Activated naive CD8-positive, alpha-beta T cell treated with anti-CD3 and anti-CD28 coated beads, Interleukin-2, amount 50 U/mL, for 16 hours (primary cell): ENCODE data around the gene BMPR2.
"Not testable (repeated sequence)": the region's sequence is repeated elsewhere in the genome, so short reads cannot be mapped to it uniquely, and the experiment has no call there.

ENCODE experiments used
- DNase-seq: peaks from one replicate; pipeline ENCODE4 v3.0.0-alpha.2; 2020; ENCODE audit warnings: low read depth, low spot score

The BMPR2 gene

DNA sequence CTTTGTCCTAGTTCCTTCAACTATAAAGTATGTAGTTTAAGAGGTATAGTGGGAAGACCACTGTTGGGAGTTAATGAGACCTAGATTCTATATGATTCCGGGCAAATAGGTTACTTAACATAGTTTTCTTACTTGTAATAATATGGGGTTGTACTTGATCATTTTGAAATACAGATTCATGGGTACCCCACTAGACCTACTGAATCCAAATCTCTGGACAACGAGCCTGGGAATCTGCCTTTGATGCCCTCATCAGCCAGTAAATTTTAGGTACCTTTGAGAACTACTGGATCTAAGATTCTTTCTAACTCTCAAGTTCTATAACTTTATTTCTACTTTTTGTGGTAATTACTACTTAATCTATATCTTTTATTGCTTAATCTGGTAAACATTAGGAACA lies 6.6 kb downstream of the BMPR2 start:
- no peak for DNase-seq

DNA sequence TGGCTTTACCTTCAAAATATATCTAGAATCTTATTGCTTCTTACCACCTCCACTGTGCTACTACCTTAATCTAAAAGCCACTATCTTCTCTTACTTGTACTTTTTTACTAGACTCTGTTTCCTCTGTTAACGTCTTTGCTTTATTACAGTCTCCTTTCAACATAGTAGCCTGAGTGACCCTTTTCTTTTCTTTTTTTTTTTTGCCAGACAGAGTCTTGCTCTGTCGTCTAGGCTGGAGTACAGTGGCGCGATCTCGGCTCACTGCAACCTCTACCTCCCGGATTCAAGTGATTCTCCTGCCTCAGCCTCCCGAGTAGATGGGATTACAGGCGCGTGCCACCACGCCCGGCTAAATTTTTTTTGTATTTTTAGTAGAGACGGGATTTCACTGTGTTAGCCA lies 10.4 kb downstream of the BMPR2 start:
- not testable (repeated sequence) for DNase-seq

DNA sequence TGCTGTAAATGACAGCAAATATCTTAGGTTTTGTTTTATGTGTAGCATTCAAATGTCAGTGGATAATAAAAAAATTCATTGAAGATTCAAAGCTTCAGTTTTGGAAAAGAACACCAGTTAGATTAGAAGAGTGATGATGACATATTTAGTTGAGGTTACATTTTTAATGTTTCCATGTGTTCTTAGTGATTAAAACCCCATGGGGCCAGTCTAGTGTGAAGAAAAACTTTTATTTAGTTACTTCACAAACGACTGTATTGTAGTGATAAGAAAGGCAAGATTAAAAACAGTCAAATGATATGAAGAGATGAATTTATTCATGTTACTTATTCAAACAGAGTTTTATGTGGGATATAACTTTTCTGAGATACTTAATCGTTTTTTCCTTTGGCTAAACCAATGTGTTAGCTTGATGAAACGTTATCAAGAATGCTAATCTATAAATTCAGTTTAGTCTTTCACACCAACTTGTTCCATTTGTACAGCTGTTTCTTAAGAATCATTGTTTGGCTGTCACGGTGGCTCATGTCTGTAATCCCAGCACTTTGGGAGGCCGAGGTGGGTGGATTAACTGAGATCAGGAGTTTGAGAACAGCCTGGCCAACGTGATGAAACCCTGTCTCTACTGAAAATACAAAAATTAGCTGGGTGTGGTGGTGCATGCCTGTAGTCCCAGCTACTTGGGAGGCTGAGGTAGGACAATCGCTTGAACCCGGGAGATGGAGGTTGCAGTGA lies 11.6 kb downstream of the BMPR2 start:
- DNase-seq = no peak

DNA sequence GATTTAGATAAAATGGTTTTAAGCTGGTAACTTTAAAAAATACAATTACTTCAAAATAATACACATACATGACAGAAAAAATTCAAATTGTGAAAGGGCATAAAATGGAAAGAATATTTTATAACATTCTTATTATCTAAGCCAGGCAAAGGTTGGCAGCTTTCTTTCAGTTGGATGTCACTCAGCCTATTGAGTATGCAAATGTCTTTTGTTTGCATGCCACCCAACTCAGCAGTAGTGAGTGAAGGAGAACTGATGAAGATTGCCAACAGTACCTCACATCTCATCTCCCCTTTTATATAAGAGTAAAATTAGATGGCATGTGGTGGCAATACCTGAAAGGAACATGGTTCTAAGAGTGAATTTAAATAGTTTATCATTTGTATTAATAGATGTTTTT lies 24.8 kb downstream of the BMPR2 start:
- no peak for DNase-seq

DNA sequence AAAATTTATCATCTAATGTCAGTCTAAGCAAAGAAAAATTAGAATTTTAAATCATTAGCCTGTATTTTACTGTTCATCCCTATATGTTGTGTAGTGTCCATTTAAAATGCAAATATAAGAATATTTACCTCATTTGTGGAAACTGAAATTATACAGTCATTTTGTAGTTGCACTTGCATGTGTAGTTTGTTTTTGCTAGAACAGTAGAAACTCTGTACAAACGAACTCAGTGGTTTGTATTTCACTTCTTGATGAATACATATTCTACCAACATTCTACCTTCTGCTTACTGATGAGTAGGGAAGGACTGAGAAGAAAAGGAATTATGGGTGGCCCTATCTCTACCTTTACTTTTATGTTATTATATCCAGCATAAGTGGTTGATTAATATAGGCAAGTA lies 29.7 kb downstream of the BMPR2 start:
- DNase-seq = no peak

DNA sequence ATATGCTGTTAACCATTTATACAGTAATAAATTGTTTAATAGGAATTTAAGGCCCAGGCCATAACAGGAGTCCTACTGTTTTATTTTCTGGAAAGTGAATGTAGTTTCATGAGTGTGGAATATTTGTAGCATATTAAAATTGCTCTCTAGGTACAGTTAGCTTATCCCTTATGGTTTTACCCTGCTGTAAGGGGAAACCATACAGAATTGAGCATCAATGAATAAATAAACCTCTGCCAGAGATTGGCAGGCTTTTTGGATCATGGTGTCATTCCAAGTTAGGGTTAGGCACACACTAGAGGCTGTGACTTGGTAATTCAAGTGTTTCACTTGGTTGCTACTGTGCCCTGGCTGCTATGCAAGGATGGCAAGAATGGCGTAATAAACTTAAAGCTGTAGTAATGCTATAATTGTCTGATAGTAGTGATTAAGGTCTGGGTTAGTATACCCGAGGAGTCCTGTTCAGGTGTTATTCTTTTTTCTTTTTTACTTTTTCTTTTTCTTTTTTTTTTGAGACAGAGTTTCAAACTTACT lies 30.4 kb downstream of the BMPR2 start:
- DNase-seq = no peak

DNA sequence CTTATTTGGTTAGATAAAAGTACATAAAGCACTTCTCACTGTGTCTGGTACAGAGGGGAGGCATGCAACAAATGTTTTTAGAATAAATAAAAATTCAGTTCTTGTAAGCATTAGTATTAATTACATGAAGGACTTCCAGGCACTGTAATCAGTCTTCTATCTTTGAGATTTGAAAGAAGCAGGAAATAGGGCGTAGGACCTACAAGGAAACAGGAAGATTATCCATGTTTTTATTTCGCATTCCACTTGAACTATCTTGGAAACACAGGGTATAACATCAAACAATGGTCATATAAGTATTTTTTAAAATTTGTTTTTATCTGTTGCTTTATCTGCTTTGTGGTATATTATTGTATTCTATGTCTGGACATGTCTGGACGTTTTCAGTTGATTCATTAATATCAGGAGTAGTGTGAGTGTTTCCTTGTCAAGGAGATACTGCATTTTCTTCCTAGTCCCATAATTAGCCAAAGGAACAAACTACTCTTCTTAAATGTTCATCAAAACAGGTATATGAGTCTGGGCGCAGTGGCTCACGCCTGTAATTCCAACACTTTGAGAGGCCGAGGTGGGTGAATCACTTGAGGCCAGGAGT lies 32.5 kb downstream of the BMPR2 start:
- DNase-seq = no peak

DNA sequence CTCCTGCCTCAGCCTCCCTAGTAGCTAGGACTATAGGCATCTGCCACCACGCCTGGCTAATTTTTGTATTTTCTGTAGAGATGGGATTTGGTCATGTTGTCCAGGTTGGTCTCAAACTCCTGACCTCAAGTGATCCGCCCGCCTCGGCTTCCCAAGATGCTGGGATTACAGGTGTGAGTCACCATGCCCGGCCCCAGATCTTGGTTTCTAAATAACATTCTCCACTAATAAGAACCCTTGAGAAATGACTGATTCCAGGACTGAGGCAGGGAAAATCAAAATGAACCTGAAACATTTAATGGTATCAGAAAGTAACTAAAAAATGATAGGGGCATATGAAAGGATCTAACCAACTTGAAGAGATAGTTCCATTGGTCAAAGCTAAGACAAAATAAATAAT lies 34.0 kb downstream of the BMPR2 start:
- no peak for DNase-seq

DNA sequence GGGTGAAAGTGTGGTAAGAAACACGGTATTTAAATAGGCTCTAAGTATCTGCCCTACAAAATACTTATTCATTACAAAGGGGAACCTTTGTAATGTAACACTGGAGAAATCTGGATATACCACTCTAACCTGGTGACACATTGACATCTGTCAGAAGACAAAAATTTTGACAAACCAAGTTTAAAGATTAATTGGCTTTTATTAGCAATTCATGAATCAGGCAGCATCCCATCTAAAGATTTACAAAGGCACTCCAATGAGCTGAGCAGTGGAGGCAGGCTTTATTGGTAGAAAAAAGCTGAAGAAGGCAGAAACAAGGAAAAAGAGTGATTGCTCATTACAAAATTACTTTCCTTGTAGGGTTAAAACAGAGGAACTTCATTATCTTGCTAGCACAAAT lies 35.0 kb downstream of the BMPR2 start:
- DNase-seq = no peak

DNA sequence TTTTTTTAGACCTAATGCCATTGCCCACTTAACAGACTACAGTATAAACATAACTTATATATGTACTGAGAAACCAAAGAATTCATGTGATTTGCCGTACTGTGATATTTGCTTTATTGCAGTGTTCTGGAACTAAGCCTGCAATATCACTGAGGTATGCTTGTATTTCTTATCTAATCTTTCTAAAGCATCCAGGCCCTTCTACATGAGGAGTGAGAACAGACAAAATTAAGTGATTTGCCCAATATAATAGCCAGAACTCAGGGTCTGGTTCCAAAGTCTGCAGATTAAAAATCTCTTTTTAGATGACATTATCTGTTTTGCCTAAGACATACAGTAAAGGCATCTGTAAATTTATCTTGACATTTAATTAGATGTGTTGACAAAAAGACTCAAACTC lies 41.9 kb downstream of the BMPR2 start:
- DNase-seq = no peak

DNA sequence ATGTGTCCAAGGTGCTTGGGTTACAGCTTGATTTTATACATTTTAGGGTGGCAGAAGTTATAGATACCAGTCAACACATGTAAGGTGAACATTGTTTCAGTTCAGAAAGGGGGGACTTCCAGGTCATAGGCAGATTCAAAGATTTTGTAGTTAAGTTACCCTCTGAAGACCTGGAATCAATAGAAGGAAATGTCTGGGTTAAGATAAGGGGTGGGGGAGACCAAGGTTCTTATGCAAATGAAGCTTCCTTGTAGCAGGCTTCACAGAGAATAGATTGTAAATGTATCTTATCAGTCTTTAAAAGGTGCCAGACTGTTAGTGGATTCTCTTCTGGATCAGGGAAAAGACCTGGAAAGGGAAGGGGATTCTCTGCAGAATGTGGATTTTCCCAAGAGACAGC lies 42.4 kb downstream of the BMPR2 start:
- no peak for DNase-seq

DNA sequence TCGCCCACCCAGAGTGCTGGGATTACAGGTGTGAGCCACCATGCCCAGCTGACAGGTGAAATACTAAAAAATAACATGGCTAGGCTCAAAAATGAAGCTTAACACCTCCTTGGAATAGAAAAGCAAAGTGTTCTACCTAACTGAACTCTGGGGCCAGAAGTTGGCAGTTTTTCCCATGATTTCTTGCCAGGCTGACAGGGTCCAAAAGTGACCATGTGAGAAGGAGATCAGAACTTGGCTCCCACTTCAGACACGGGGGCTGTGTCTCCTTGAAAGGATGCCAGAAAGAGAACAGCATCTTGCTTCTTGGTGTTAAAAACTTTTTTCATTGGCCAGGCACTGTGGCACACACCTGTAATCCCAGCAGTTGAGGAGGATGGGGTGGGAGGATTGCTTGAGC lies 47.0 kb downstream of the BMPR2 start:
- no peak for DNase-seq

DNA sequence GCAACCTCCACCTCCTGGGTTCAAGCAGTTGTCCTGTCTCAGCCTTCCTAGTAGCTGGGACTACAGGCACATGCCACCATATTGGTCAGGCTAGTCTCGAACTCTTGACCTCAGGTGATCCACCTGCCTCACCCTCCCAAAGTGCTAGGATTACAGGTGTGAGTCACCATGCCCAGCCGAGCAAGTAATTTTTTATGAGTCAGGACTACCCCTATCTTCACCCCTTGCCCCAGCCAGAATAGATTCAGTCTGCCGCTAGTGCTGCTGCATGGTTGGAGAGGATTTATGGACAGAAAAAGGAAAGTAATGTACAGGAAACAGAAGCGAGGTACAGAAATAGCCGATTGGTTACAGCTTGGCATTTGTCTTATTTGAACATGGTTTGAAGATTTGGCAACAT lies 48.9 kb downstream of the BMPR2 start:
- DNase-seq = no peak

DNA sequence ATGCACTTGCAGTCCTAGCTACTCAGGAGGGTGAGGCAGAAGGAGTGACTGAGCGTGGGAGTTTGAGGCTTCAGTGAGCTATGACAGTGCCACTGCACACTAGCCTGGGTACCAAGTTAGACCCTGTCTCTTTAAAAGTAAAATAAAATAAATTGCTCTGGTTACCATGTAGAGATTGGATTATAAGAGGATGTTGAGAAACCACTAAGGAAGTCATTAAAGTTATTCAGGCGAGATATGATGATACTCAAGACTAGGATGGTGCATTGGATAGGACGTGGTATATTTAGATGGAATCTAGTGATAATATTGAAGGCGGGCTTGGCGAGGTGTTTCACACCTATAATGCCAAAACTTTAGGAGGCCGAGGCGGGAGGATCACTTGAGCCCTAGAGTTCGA lies 50.6 kb downstream of the BMPR2 start:
- DNase-seq = no peak

DNA sequence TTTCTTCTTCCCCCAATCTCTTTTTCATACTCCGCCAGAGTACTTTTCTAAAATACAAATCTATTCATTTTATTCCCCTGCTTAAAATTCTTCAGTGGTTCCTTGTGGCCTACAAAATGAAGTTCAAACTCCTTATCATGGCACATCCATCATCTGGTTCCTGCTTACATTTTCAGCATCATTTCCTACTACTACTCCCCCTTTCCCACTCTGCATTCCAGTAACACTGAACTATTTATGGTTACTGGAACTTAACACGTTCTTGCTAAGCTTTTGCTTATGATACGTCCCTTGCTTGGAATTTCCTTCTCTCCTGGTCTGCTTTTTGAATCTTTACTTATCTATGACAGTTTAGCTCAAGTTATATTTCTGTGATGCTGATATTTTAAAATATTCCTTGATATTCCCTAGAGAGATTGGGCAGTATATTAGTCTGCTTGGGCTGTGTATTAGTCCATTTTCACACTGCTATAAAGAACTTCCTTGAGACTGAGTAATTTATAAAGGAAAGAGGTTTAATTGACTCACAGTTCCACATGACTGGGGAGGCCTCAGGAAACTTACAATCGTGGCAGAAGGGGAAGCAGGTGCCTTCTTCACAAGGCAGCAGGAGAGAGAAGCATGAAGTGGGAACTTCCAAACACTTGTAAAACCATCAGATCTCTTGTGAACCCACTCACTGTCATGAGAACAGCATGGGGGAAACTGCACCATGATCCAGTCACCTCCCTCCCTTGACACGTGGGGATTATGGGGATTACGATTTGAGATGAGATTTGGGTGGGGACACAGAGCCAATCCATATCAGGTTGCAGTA lies 53.2 kb downstream of the BMPR2 start:
- DNase-seq = no peak

DNA sequence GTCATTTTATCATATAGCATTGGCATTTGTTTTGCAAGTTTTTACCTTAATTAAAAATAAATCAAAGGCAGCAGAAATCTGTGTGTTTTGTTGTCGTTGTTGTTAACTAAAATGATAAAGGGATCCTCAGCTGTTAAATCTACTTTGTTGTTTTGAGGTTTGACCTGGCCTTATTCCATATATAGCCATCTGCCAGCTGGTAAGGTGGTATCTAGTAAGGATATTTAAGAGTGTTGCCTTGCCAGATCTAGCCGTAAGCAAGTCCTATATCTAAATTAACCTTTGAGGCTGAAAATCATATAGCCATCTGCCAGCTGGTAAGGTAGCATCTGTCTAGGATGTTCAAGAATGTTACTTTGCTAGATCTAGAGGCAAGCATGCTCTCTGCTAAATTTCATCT lies 56.6 kb downstream of the BMPR2 start:
- no peak for DNase-seq

DNA sequence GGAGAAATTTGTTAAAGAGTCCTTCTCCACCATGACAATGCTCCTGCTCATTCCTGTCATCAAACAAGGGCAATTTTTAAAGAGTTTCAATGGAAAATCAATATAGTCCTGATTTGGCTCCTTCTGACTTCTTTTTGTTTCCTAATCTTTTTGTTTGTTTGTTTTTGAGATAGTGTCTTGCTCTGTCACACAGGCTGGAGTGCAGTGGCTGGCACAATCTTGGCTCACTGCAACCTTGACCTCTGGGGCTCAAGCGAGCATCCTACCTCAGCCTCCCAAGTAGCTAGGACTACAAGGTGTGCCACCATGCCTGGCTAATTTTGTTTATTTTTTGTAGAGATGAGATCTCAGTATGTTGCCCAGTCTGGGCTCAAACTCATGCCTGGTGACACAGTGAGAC lies 58.3 kb downstream of the BMPR2 start:
- no peak for DNase-seq

DNA sequence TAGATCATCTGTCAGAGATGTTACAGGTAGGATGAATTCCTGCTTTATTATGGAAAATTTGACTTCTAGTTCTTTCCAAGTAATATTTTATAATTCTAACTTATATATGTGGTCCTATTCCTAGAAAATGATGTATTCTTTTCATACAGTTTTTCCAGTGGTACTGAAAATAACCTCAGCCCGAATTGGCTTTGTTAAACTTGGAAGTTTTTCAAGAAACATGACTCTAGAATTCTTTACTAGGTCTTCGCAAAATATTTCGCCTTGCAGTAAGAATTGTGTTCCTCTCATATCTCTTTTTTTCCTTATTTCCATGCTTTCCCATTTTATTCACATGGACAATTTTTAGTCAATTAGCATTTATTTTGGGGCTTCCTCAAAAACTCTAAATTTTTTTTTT lies 60.5 kb downstream of the BMPR2 start:
- no peak for DNase-seq

DNA sequence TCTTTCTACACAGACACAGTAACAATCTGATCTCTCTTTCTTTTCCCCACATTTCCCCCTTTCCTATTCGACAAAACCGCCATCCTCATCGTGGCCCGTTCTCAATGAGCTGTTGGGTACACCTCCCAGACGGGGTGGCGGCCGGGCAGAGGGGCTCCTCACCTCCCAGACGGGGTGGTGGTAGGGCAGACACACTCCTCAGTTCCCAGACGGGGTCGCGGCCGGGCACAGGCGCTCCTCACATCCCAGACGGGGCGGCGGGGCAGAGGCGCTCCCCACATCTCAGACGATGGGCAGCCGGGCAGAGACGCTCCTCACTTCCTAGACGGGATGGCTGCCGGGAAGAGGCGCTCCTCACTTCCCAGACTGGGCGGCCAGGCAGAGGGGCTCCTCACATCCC lies 64.0 kb downstream of the BMPR2 start:
- DNase-seq = not testable (repeated sequence)

DNA sequence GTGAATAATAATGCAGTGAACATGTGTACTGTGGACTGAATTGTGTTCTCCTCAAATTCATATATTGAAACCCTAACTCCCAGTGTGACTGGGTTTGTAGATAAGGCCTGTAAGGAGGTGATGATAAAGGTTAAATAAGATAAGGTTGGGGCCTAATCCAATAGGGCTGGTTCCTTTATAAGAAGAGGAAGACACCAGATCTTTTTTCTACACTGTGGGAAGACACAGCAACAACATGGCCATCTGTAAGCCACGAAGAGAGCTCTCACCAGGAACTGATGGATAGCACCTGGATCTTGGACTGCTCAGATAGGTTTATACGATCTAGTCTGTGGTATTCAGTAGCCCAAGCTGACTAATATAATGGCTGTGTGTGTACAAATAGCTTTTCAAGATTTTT lies 66.8 kb downstream of the BMPR2 start:
- DNase-seq = no peak

DNA sequence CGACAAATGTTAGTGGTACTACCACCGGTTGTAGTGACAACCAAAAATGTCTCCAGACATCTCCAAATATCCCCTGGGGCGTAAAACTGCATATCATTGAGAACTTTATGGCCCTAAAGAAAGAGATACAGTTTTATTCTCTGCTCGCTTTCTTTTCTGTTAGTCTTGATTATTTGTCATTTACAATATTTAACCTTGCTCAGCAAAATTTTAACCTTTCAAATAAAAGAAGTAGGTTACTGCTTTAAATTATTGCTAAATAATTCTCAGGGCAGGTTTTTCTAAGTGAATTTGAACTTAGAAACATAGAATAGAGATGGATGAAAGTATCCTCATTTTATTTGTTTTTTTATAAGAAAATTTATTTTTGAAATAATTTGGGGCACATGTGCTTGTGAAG lies 67.9 kb downstream of the BMPR2 start:
- no peak for DNase-seq

DNA sequence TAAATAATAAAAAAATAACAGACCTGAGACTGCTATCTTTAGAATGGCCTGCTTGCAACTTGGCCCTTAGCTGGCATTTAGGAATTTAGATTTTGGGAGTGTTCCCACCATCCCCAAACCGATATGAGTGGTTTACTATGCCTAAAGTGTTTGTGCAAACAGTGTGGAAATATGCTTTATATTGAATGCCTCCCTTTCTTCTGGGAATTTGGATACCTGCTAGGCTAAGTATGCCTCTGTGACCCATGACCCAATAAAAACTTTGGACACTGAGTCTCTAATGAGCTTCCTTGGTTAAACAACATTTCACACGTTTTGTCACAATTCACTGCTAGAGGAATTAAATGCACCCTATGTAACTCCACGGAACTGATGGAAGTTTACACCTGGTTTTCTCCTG lies 73.2 kb downstream of the BMPR2 start:
- DNase-seq = no peak

DNA sequence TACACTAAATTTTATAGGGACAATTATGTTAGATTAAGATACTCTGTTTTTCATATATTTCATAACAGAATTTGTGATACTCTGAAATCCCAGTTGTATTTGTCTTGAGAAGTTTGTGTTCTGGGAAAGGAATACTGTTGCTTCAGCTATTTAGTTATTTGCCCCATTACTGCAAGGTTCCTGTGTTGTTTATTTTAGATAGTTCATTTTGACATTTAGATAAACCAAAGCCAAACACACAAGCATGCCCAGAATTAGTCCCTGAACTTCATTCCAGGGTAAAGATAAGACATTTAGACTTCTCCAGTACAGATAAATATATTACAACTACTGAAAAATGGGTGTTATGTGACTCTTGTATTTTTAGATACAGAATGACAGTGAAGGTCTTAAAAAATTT lies 74.7 kb downstream of the BMPR2 start:
- no peak for DNase-seq
